Measurements from ENCODE around the gene ABHD13. TPM values are rescaled to one million over a fixed set of nuclear protein-coding genes. Genes with fewer than 3 reads are reported as not detected.
"Not testable (repeated sequence)": the region's sequence is repeated elsewhere in the genome, so short reads cannot be mapped to it uniquely, and the experiment has no call there.

ABHD13 gene
- total and polyA plus RNA-seq, 2 donors: 7.9 to 18.0 TPM

GRCh38 chr13:108263621-108264355 lies 45.6 kb downstream of the ABHD13 start:
- WGBS: 93% methylated on average over 9 of the region's 9 CpGs
- Histone ChIP-seq H3K27ac (ENCODE audit: low read depth) (no peak overlapping the region), H3K36me3 (ENCODE audit: insufficient read depth) (no peaks in the 10 kb centered on the region), H3K4me1 (ENCODE audit: insufficient read depth) (no peaks in the 10 kb centered on the region), H3K4me3 (ENCODE audit: low read depth, low read length) (no peak overlapping the region)
- no peak for DNase-seq (ENCODE audit: extremely low spot score)

GRCh38 chr13:108266321-108266990 lies 48.3 kb downstream of the ABHD13 start:
- WGBS: 72% methylated on average over 10 of the region's 10 CpGs
- Histone ChIP-seq H3K4me1 (ENCODE audit: insufficient read depth) (no peaks in the 10 kb centered on the region), H3K36me3 (ENCODE audit: insufficient read depth) (no peaks in the 10 kb centered on the region), H3K4me3 (ENCODE audit: low read depth, low read length) (no peak overlapping the region), H3K27ac (ENCODE audit: low read depth) (no peak overlapping the region)
- DNase-seq (ENCODE audit: extremely low spot score): no peak

GRCh38 chr13:108267347-108267746 lies 49.2 kb downstream of the ABHD13 start:
- no peak overlapping the region for H3K4me3 ChIP-seq (ENCODE audit: low read depth, low read length)
- no peaks in the 10 kb centered on the region for H3K4me1 ChIP-seq (ENCODE audit: insufficient read depth)
- no peaks in the 10 kb centered on the region for H3K36me3 ChIP-seq (ENCODE audit: insufficient read depth)
- DNase-seq (ENCODE audit: extremely low spot score): no peak
- 85% methylated on average over 4 of the region's 4 CpGs for WGBS
- no peak overlapping the region for H3K27ac ChIP-seq (ENCODE audit: low read depth)

- H3K36me3 ChIP-seq (ENCODE audit: insufficient read depth); H3K4me3 ChIP-seq (ENCODE audit: low read depth, low read length); H3K4me1 ChIP-seq (ENCODE audit: insufficient read depth); DNase-seq (ENCODE audit: extremely low spot score); H3K27ac ChIP-seq (ENCODE audit: low read depth): not testable (repeated sequence)
- 98% methylated on average over 3 of the region's 3 CpGs for WGBS
Observed at GRCh38 chr13:108267855-108268254, 49.7 kb downstream of the ABHD13 start.

- WGBS: 73% methylated on average over 4 of the region's 4 CpGs
- Histone ChIP-seq H3K4me3 (ENCODE audit: low read depth, low read length) (no peak overlapping the region), H3K4me1 (ENCODE audit: insufficient read depth) (no peaks in the 10 kb centered on the region), H3K27ac (ENCODE audit: low read depth) (no peak overlapping the region), H3K36me3 (ENCODE audit: insufficient read depth) (no peaks in the 10 kb centered on the region)
- DNase-seq (ENCODE audit: extremely low spot score): no peak
Observed at GRCh38 chr13:108268466-108269112, 50.4 kb downstream of the ABHD13 start.

GRCh38 chr13:108269601-108270328 lies 51.6 kb downstream of the ABHD13 start, which contains the start of gene TNFSF13B:
TSS of gene TNFSF13B (plus strand) at chr13:108269718. CDS start at chr13:108269896, 178 bp downstream.
- 10% methylated on average over 16 of the region's 16 CpGs for WGBS
- no peak for DNase-seq (ENCODE audit: extremely low spot score)
- H3K27ac ChIP-seq (ENCODE audit: low read depth): no peak within 1 kb of the TSS
- no peaks in the 10 kb centered on the region for H3K36me3 ChIP-seq (ENCODE audit: insufficient read depth)
- H3K4me1 ChIP-seq (ENCODE audit: insufficient read depth): no peaks in the 10 kb centered on the region
- H3K4me3 ChIP-seq (ENCODE audit: low read depth, low read length): peak within 1 kb of the TSS; percentile 21

- Histone ChIP-seq H3K36me3 (ENCODE audit: insufficient read depth) (no peaks in the 10 kb centered on the region), H3K4me1 (ENCODE audit: insufficient read depth) (no peaks in the 10 kb centered on the region), H3K4me3 (ENCODE audit: low read depth, low read length) (peak overlapping the region; percentile 21), H3K27ac (ENCODE audit: low read depth) (no peak overlapping the region)
- DNase-seq (ENCODE audit: extremely low spot score): no peak
- 25% methylated on average over 3 of the region's 3 CpGs for WGBS
Observed at GRCh38 chr13:108270442-108270841, 52.2 kb downstream of the ABHD13 start.

GRCh38 chr13:108272333-108272732 lies 54.1 kb downstream of the ABHD13 start:
- no peak for DNase-seq (ENCODE audit: extremely low spot score)

GRCh38 chr13:108273429-108274118 lies 55.4 kb downstream of the ABHD13 start:
- Histone ChIP-seq H3K36me3 (ENCODE audit: insufficient read depth) (no peaks in the 10 kb centered on the region), H3K4me3 (ENCODE audit: low read depth, low read length) (no peak overlapping the region), H3K27ac (ENCODE audit: low read depth) (no peak overlapping the region), H3K4me1 (ENCODE audit: insufficient read depth) (no peaks in the 10 kb centered on the region)
- 91% methylated on average over 5 of the region's 5 CpGs for WGBS
- DNase-seq (ENCODE audit: extremely low spot score): no peak

More at GRCh38 chr13:108272333-108272732, 54.1 kb downstream of the ABHD13 start:
- H3K4me1 ChIP-seq (ENCODE audit: insufficient read depth): no peaks in the 10 kb centered on the region
- no peak overlapping the region for H3K27ac ChIP-seq (ENCODE audit: low read depth)
- H3K36me3 ChIP-seq (ENCODE audit: insufficient read depth): no peaks in the 10 kb centered on the region
- no peak overlapping the region for H3K4me3 ChIP-seq (ENCODE audit: low read depth, low read length)

- Histone ChIP-seq H3K36me3 (ENCODE audit: insufficient read depth) (no peaks in the 10 kb centered on the region), H3K4me1 (ENCODE audit: insufficient read depth) (no peaks in the 10 kb centered on the region), H3K4me3 (ENCODE audit: low read depth, low read length) (no peak overlapping the region), H3K27ac (ENCODE audit: low read depth) (no peak overlapping the region)
- DNase-seq (ENCODE audit: extremely low spot score): no peak
Observed at GRCh38 chr13:108274718-108275117, 56.5 kb downstream of the ABHD13 start.

GRCh38 chr13:108276060-108276459 lies 57.9 kb downstream of the ABHD13 start:
- H3K4me3 ChIP-seq (ENCODE audit: low read depth, low read length): no peak overlapping the region
- no peaks in the 10 kb centered on the region for H3K36me3 ChIP-seq (ENCODE audit: insufficient read depth)
- 38% methylated on average over 6 of the region's 6 CpGs for WGBS
- DNase-seq (ENCODE audit: extremely low spot score): no peak
- H3K4me1 ChIP-seq (ENCODE audit: insufficient read depth): no peaks in the 10 kb centered on the region
- no peak overlapping the region for H3K27ac ChIP-seq (ENCODE audit: low read depth)

GRCh38 chr13:108278466-108278865 lies 60.3 kb downstream of the ABHD13 start:
- Histone ChIP-seq H3K36me3 (ENCODE audit: insufficient read depth) (no peaks in the 10 kb centered on the region), H3K4me3 (ENCODE audit: low read depth, low read length) (no peak overlapping the region), H3K27ac (ENCODE audit: low read depth) (no peak overlapping the region), H3K4me1 (ENCODE audit: insufficient read depth) (no peaks in the 10 kb centered on the region)
- whole genome bisulfite sequencing: 96% methylated on average over 1 of the region's 1 CpG
- DNase-seq (ENCODE audit: extremely low spot score): no peak

- no peaks in the 10 kb centered on the region for H3K36me3 ChIP-seq (ENCODE audit: insufficient read depth)
- 50% methylated on average over 4 of the region's 4 CpGs for WGBS
- H3K27ac ChIP-seq (ENCODE audit: low read depth): no peak overlapping the region
- no peaks in the 10 kb centered on the region for H3K4me1 ChIP-seq (ENCODE audit: insufficient read depth)
- DNase-seq (ENCODE audit: extremely low spot score): no peak
- no peak overlapping the region for H3K4me3 ChIP-seq (ENCODE audit: low read depth, low read length)
Observed at GRCh38 chr13:108281901-108282300, 63.7 kb downstream of the ABHD13 start.
